Measurements from ENCODE around the gene SHISA6. TPM values are rescaled to one million over a fixed set of nuclear protein-coding genes. Genes with fewer than 3 reads are reported as not detected.

The SHISA6 gene
- polyA plus RNA-seq, 2 donors = 0.33 to 0.41 TPM

DNA sequence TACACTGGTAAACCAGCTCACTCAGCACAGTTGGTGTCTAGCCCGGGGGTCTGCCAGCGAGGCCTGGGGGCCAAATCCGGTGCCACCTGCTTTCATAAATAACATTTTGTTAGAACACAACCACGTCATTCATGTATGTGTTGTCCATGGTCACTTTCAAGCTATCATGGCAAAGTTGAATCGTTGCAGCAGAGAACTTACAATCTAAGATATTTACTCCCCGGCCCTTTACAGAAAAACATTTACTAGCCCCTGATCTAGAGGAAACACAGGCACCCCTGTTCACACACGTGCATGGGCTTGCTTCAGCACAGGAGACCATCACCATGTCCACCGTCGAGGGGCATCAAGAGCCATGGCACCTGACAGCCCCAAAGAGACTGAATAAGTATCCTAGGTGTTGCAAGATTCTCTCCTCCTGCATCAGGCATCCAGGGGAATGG, 245.9 kb downstream of the SHISA6 start:
- Histone ChIP-seq H3K4me1 (ENCODE audit: control insufficient read depth in 2 of 2, insufficient read depth in 2 of 2, low read length in 1 of 2) (no peaks in the 10 kb centered on the region), H3K9me3 (ENCODE audit: control insufficient read depth in 2 of 2, insufficient read depth in 1 of 2, low read depth in 1 of 2, low read length in 1 of 2) (no peaks in the 10 kb centered on the region), H3K4me3 (ENCODE audit: low read depth in 1 of 2, low read length in 2 of 2) (no peak overlapping the region), H3K27ac (ENCODE audit: low read depth in 2 of 2, low read length in 1 of 2) (no peak overlapping the region), H3K27me3 (ENCODE audit: control insufficient read depth in 1 of 2, insufficient read depth in 2 of 2, low read length in 2 of 2) (no peaks in the 10 kb centered on the region), H3K36me3 (ENCODE audit: control insufficient read depth in 2 of 2, insufficient read depth in 2 of 2, low read length in 1 of 2) (no peaks in the 10 kb centered on the region)
- 79 to 86% methylated on average over 9 of the region's 9 CpGs for WGBS, 2 donors

DNA sequence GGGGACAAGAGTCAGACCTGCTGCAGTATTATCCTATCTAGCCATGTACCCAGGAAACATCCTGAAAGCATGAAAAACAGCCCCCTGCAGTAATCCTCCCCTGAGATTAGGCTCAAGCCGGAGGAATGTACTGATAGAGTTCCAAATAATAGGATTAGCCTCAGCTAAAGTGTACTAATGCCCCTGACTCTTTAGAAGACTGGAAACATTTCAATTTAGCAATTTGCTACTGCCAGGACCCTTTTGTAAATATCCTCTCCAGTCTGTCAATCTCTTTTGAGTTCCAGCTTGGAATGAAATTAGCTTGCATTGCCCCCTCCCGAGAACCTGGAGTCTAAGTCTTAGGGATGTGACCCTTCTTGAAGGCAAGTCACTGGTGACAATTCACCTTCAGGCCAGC, 246.5 kb downstream of the SHISA6 start:
- Histone ChIP-seq H3K4me1 (ENCODE audit: control insufficient read depth in 2 of 2, insufficient read depth in 2 of 2, low read length in 1 of 2) (no peaks in the 10 kb centered on the region), H3K27me3 (ENCODE audit: control insufficient read depth in 1 of 2, insufficient read depth in 2 of 2, low read length in 2 of 2) (no peaks in the 10 kb centered on the region), H3K27ac (ENCODE audit: low read depth in 2 of 2, low read length in 1 of 2) (no peak overlapping the region), H3K36me3 (ENCODE audit: control insufficient read depth in 2 of 2, insufficient read depth in 2 of 2, low read length in 1 of 2) (no peaks in the 10 kb centered on the region), H3K9me3 (ENCODE audit: control insufficient read depth in 2 of 2, insufficient read depth in 1 of 2, low read depth in 1 of 2, low read length in 1 of 2) (no peaks in the 10 kb centered on the region), H3K4me3 (ENCODE audit: low read depth in 1 of 2, low read length in 2 of 2) (no peak overlapping the region)
- 64 to 66% methylated on average over 2 of the region's 2 CpGs for WGBS, 2 donors

DNA sequence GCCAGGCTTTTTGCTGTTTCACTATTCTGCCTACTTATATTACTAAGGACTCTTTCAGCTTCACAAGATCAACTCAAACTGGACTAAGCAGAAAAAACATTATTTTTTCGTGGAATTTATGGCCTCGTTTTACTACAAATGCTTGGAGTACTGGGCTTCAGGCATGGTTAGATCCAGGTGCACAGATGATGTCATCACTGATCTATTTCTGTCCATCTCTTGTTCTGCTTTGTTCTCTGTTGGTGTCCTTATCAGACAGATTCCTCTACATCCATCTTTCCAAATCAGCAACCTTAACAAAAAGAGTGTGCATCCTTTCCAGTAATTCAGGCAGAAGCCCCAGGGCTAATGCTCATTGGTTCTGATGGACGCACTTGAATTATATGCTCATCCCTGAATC, 247.4 kb downstream of the SHISA6 start:
- H3K27me3 ChIP-seq (ENCODE audit: control insufficient read depth in 1 of 2, insufficient read depth in 2 of 2, low read length in 2 of 2) = no peaks in the 10 kb centered on the region
- H3K4me3 ChIP-seq (ENCODE audit: low read depth in 1 of 2, low read length in 2 of 2) = no peak overlapping the region
- H3K36me3 ChIP-seq (ENCODE audit: control insufficient read depth in 2 of 2, insufficient read depth in 2 of 2, low read length in 1 of 2) = no peaks in the 10 kb centered on the region
- H3K4me1 ChIP-seq (ENCODE audit: control insufficient read depth in 2 of 2, insufficient read depth in 2 of 2, low read length in 1 of 2) = no peaks in the 10 kb centered on the region
- no peak overlapping the region for H3K27ac ChIP-seq (ENCODE audit: low read depth in 2 of 2, low read length in 1 of 2)
- WGBS, 2 donors = 81 to 83% methylated on average over 3 of the region's 3 CpGs
- H3K9me3 ChIP-seq (ENCODE audit: control insufficient read depth in 2 of 2, insufficient read depth in 1 of 2, low read depth in 1 of 2, low read length in 1 of 2) = no peaks in the 10 kb centered on the region

DNA sequence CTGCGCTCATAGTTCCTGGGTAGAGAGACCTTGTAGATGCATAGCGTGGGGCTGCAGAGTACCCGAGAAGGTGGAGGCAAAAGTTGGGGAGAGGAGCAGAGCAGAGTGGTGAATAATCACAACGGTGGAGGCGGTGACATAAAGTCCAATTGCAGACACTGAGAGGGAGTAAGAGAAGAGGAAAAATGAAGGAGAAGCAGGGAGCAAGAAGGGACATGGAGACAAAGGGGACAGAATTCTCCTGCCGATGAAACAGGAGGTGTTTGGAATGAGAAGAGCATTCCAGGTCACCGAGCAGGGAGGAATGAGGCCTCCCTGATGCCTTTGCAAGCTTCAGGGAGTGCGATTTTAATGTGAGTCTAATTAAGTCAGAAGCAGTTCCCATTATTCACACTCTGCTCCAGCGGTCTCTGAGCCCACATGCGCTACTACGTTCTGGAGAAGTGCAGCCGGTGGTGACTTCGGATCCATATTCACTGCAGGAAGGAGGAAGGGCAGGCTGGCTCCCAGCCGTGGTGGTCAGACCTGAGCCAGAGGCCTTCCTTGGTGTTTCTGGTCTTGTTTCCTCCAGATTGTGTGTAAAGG, 249.2 kb downstream of the SHISA6 start:
- no peaks in the 10 kb centered on the region for H3K4me1 ChIP-seq (ENCODE audit: control insufficient read depth in 2 of 2, insufficient read depth in 2 of 2, low read length in 1 of 2)
- H3K27me3 ChIP-seq (ENCODE audit: control insufficient read depth in 1 of 2, insufficient read depth in 2 of 2, low read length in 2 of 2) = no peaks in the 10 kb centered on the region
- no peak overlapping the region for H3K4me3 ChIP-seq (ENCODE audit: low read depth in 1 of 2, low read length in 2 of 2)
- H3K36me3 ChIP-seq (ENCODE audit: control insufficient read depth in 2 of 2, insufficient read depth in 2 of 2, low read length in 1 of 2) = no peaks in the 10 kb centered on the region
- H3K27ac ChIP-seq (ENCODE audit: low read depth in 2 of 2, low read length in 1 of 2) = no peak overlapping the region
- no peaks in the 10 kb centered on the region for H3K9me3 ChIP-seq (ENCODE audit: control insufficient read depth in 2 of 2, insufficient read depth in 1 of 2, low read depth in 1 of 2, low read length in 1 of 2)
- WGBS, 2 donors = 86 to 88% methylated on average over 14 of the region's 14 CpGs

DNA sequence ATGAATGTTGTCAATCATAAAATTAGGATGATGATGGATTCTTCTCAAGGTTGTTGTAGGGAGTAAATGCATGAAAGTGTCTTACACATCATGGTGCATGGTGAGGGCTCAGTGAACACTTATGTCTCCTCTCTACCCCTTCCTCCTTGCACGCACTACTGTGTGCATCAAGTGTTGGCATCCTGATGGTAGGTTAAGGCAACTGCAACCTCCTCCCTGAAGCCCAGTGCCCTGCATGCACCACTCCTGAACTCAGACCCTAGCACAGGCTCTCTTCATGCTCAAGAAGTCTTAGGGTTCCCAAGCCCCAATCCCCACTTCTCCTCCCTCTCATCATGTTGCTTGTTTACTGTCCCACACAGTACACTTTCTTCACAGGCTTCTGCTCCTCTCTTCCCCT, 251.5 kb downstream of the SHISA6 start:
- no peaks in the 10 kb centered on the region for H3K4me1 ChIP-seq (ENCODE audit: control insufficient read depth in 2 of 2, insufficient read depth in 2 of 2, low read length in 1 of 2)
- H3K4me3 ChIP-seq (ENCODE audit: low read depth in 1 of 2, low read length in 2 of 2) = no peak overlapping the region
- WGBS, 2 donors = 92 to 94% methylated on average over 1 of the region's 1 CpG
- no peak overlapping the region for H3K27ac ChIP-seq (ENCODE audit: low read depth in 2 of 2, low read length in 1 of 2)
- H3K9me3 ChIP-seq (ENCODE audit: control insufficient read depth in 2 of 2, insufficient read depth in 1 of 2, low read depth in 1 of 2, low read length in 1 of 2) = no peaks in the 10 kb centered on the region
- H3K36me3 ChIP-seq (ENCODE audit: control insufficient read depth in 2 of 2, insufficient read depth in 2 of 2, low read length in 1 of 2) = no peaks in the 10 kb centered on the region
- H3K27me3 ChIP-seq (ENCODE audit: control insufficient read depth in 1 of 2, insufficient read depth in 2 of 2, low read length in 2 of 2) = no peaks in the 10 kb centered on the region

DNA sequence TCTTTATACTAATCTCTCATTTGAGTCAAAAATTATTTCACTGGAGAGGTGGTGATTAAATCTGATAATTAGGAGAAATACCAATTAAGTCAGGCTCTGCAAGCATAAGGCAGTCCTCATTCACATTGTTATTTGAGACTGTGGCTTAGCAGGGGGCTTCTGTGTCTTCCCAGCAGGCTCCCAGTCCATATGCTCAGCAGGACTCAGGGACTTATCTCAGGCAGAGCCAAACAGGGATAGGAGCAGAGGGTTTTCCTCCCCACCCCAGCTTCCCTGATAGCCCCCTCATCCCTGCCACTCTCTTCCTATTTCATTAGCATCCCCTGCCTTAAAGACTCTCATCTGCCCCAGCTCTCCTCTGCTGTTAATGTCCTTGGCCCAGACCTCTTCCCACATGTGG, 252.9 kb downstream of the SHISA6 start:
- Histone ChIP-seq H3K36me3 (ENCODE audit: control insufficient read depth in 2 of 2, insufficient read depth in 2 of 2, low read length in 1 of 2) (no peaks in the 10 kb centered on the region), H3K27me3 (ENCODE audit: control insufficient read depth in 1 of 2, insufficient read depth in 2 of 2, low read length in 2 of 2) (no peaks in the 10 kb centered on the region)

DNA sequence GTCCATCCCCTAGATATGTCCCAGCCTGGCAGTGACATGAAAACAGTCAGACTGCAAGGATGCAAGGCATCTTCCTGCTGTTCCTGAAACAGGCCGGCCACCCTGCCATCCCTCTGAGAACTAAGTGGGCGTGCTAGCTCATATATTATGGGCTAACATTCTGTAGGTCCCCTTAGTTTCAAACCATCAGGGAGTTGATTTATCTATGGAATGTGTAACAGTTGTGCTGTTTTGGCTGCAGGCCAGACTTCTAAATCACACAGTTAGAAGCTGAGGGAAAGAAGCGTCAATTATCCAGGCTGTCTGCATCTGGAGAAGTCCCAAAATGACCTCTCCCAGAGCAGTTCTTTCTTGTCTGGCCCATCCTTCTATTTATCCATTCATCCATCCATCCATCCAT, 254.6 kb downstream of the SHISA6 start:
- Histone ChIP-seq H3K9me3 (ENCODE audit: control insufficient read depth in 2 of 2, insufficient read depth in 1 of 2, low read depth in 1 of 2, low read length in 1 of 2) (no peaks in the 10 kb centered on the region), H3K27me3 (ENCODE audit: control insufficient read depth in 1 of 2, insufficient read depth in 2 of 2, low read length in 2 of 2) (no peaks in the 10 kb centered on the region), H3K4me3 (ENCODE audit: low read depth in 1 of 2, low read length in 2 of 2) (no peak overlapping the region), H3K4me1 (ENCODE audit: control insufficient read depth in 2 of 2, insufficient read depth in 2 of 2, low read length in 1 of 2) (no peaks in the 10 kb centered on the region), H3K36me3 (ENCODE audit: control insufficient read depth in 2 of 2, insufficient read depth in 2 of 2, low read length in 1 of 2) (no peaks in the 10 kb centered on the region), H3K27ac (ENCODE audit: low read depth in 2 of 2, low read length in 1 of 2) (no peak overlapping the region)
- 61 to 77% methylated on average over 3 of the region's 3 CpGs for WGBS, 2 donors

More for the DNA sequence above, 252.9 kb downstream of the SHISA6 start:
- Histone ChIP-seq H3K4me1 (ENCODE audit: control insufficient read depth in 2 of 2, insufficient read depth in 2 of 2, low read length in 1 of 2) (no peaks in the 10 kb centered on the region), H3K9me3 (ENCODE audit: control insufficient read depth in 2 of 2, insufficient read depth in 1 of 2, low read depth in 1 of 2, low read length in 1 of 2) (no peaks in the 10 kb centered on the region), H3K4me3 (ENCODE audit: low read depth in 1 of 2, low read length in 2 of 2) (no peak overlapping the region), H3K27ac (ENCODE audit: low read depth in 2 of 2, low read length in 1 of 2) (no peak overlapping the region)

DNA sequence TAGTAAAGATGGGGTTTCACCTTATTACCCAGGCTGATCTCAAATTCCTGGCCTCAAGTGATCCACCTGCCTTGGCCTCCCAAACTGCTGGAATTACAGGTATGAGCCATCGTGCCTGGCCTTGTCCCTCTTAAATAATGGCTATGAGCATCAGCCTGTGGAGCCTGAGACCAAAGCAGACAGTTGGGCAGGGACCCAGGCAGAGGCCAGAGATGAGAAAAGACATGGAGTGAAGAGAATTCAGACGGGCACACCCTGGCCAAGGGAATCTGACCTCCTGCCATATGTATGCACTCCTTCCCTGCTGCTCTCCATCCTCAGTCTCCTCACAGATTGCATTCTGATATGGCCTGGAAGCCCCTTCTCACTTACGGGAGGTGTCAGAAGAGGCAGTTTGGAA, 258.9 kb downstream of the SHISA6 start:
- Histone ChIP-seq H3K9me3 (ENCODE audit: control insufficient read depth in 2 of 2, insufficient read depth in 1 of 2, low read depth in 1 of 2, low read length in 1 of 2) (no peaks in the 10 kb centered on the region), H3K4me1 (ENCODE audit: control insufficient read depth in 2 of 2, insufficient read depth in 2 of 2, low read length in 1 of 2) (no peaks in the 10 kb centered on the region), H3K27me3 (ENCODE audit: control insufficient read depth in 1 of 2, insufficient read depth in 2 of 2, low read length in 2 of 2) (no peaks in the 10 kb centered on the region), H3K27ac (ENCODE audit: low read depth in 2 of 2, low read length in 1 of 2) (no peak overlapping the region), H3K36me3 (ENCODE audit: control insufficient read depth in 2 of 2, insufficient read depth in 2 of 2, low read length in 1 of 2) (no peaks in the 10 kb centered on the region), H3K4me3 (ENCODE audit: low read depth in 1 of 2, low read length in 2 of 2) (no peak overlapping the region)
- WGBS, 2 donors = 74 to 84% methylated on average over 3 of the region's 3 CpGs

DNA sequence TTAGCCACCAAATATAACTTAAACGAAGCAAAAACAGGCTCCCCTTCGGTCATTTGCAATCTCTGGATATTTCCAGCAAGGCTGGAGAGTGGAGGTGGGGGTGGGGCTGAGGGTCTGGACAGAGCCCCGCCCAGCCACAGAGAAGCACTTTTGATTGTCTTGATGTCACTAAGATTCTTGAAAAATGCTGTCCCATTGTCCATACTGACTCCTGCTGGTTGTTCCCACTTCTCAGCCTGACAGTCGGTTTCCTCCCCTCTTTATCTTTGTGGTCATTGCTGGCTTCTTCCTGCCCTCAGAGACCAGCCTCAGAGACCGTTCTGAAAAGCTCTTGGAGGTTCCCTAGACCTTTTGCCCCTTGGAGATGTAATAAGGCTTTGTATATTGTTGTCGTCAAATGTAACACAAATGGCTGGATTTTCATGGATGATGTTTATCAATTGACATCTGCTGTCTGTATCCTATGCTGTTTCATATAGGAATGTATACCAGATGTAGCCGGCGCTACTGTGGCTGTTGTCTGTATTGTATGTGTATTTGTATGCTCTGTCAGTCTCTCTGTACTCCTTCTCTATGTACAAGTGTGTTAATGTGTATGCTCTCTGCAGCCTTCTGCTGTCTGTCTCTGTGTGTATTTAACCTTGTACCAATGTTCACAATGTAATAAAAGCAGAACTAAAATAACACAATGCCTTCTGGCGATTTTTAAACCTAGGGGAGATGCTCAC, 262.5 kb downstream of the SHISA6 start:
- H3K27ac ChIP-seq (ENCODE audit: low read depth in 2 of 2, low read length in 1 of 2) = no peak overlapping the region
- 59 to 65% methylated on average over 9 of the region's 9 CpGs for WGBS, 2 donors
- no peaks in the 10 kb centered on the region for H3K36me3 ChIP-seq (ENCODE audit: control insufficient read depth in 2 of 2, insufficient read depth in 2 of 2, low read length in 1 of 2)
- H3K9me3 ChIP-seq (ENCODE audit: control insufficient read depth in 2 of 2, insufficient read depth in 1 of 2, low read depth in 1 of 2, low read length in 1 of 2) = no peaks in the 10 kb centered on the region
- no peaks in the 10 kb centered on the region for H3K27me3 ChIP-seq (ENCODE audit: control insufficient read depth in 1 of 2, insufficient read depth in 2 of 2, low read length in 2 of 2)
- no peaks in the 10 kb centered on the region for H3K4me1 ChIP-seq (ENCODE audit: control insufficient read depth in 2 of 2, insufficient read depth in 2 of 2, low read length in 1 of 2)
- H3K4me3 ChIP-seq (ENCODE audit: low read depth in 1 of 2, low read length in 2 of 2) = no peak overlapping the region

DNA sequence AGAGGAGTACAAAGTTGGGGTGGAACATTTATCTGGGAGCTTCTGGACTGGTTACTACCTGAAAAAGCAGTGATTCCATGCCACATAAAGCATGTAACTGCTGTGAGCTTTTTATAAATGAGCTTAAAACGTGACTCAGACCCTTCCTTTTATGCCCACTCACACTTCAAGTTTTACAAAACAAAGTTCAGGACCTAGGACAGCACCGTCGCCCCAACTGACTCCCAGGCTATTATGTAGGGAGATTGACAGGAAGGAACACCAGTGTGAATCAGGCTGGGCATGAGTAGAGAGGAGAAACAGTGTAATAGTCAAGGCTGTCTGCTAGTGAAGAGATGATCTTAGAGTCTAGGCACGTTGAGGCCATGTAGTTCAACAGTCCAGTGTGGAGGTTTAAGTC, 265.6 kb downstream of the SHISA6 start:
- Histone ChIP-seq H3K27ac (ENCODE audit: low read depth in 2 of 2, low read length in 1 of 2) (no peak overlapping the region), H3K4me1 (ENCODE audit: control insufficient read depth in 2 of 2, insufficient read depth in 2 of 2, low read length in 1 of 2) (no peaks in the 10 kb centered on the region), H3K27me3 (ENCODE audit: control insufficient read depth in 1 of 2, insufficient read depth in 2 of 2, low read length in 2 of 2) (no peaks in the 10 kb centered on the region), H3K9me3 (ENCODE audit: control insufficient read depth in 2 of 2, insufficient read depth in 1 of 2, low read depth in 1 of 2, low read length in 1 of 2) (no peaks in the 10 kb centered on the region), H3K36me3 (ENCODE audit: control insufficient read depth in 2 of 2, insufficient read depth in 2 of 2, low read length in 1 of 2) (no peaks in the 10 kb centered on the region), H3K4me3 (ENCODE audit: low read depth in 1 of 2, low read length in 2 of 2) (no peak overlapping the region)
- 6 to 9% methylated on average over 4 of the region's 4 CpGs for WGBS, 2 donors
